Loucy (cell line): Measurements from ENCODE around the gene C16orf96.

ENCODE experiments used
- H2AFZ ChIP-seq: fragments of 200-600 bp; sonication (generic); 2 replicates; pipeline ENCODE4 v1.6.0; 2016; ENCODE audit warnings: antibody characterized with exemption, mild to moderate bottlenecking, low read length, moderate library complexity
- H3F3A ChIP-seq: fragments of 200-600 bp; 2 replicates; pipeline ENCODE4 v1.6.0; 2016; ENCODE audit warnings: antibody characterized with exemption, low read depth, mild to moderate bottlenecking
- H3K27me3 ChIP-seq: fragments of 200-600 bp; sonication (generic); 2 replicates; pipeline ENCODE4 v1.6.1; 2014; ENCODE audit warnings: low read length, mild to moderate bottlenecking; ENCODE audit not compliant: insufficient read depth, poor library complexity, severe bottlenecking
- H3K36me3 ChIP-seq: fragments of 200-600 bp; sonication (generic); 2 replicates; pipeline ENCODE4 v1.6.1; 2016; ENCODE audit warnings: low read length; ENCODE audit not compliant: insufficient read depth
- H3K4me1 ChIP-seq: fragments of 200-600 bp; sonication (generic); 2 replicates; pipeline ENCODE4 v1.5.1; 2014; ENCODE audit warnings: low read length, mild to moderate bottlenecking; ENCODE audit not compliant: insufficient read depth, poor library complexity, severe bottlenecking
- H3K4me2 ChIP-seq: fragments of 200-600 bp; sonication (generic); 2 replicates; pipeline ENCODE4 v1.6.0; 2014; ENCODE audit warnings: antibody characterized with exemption, low read length, low read depth, mild to moderate bottlenecking; ENCODE audit not compliant: poor library complexity, severe bottlenecking
- H3K4me3 ChIP-seq: fragments of 200-600 bp; sonication (generic); 2 replicates; pipeline ENCODE4 v1.5.1; 2014; ENCODE audit warnings: low read length, mild to moderate bottlenecking, mixed read lengths; ENCODE audit not compliant: poor library complexity, severe bottlenecking
- H3K79me2 ChIP-seq: fragments of 200-600 bp; sonication (generic); 2 replicates; pipeline ENCODE4 v1.6.1; 2014; ENCODE audit warnings: low read length; ENCODE audit not compliant: insufficient read depth
- H3K9ac ChIP-seq: fragments of 200-600 bp; sonication (generic); 2 replicates; pipeline ENCODE4 v1.6.0; 2014; ENCODE audit warnings: mild to moderate bottlenecking, low read depth, low read length, moderate library complexity; ENCODE audit not compliant: poor library complexity, severe bottlenecking
- H3K9me2 ChIP-seq: fragments of 200-600 bp; sonication (generic); replicated peaks from 2 replicates; pipeline ENCODE4 v1.6.1; 2016; ENCODE audit warnings: low read depth, low read length, mixed read lengths
- H3K9me3 ChIP-seq: fragments of 200-600 bp; sonication (generic); 2 replicates; pipeline ENCODE4 v1.6.1; 2014; ENCODE audit warnings: mild to moderate bottlenecking, antibody characterized with exemption, low read length, low read depth; ENCODE audit not compliant: insufficient read depth
- H4K20me1 ChIP-seq: fragments of 200-600 bp; sonication (generic); 2 replicates; pipeline ENCODE4 v1.6.0; 2014; ENCODE audit warnings: antibody characterized with exemption, low read length, mild to moderate bottlenecking; ENCODE audit not compliant: insufficient read depth, poor library complexity, severe bottlenecking
- CTCF ChIP-seq: fragments of 200-600 bp; sonication (generic); conservative IDR thresholded peaks from 2 replicates; pipeline ENCODE4 v1.5.1; 2014; ENCODE audit warnings: mild to moderate bottlenecking, antibody characterized with exemption, low read length
- EZH2phosphoT487 ChIP-seq: fragments of 200-600 bp; IDR thresholded peaks from 2 replicates; pipeline ENCODE4 v1.6.1; 2018; ENCODE audit warnings: antibody characterized with exemption, mild to moderate bottlenecking, moderate library complexity, borderline replicate concordance

Gene C16orf96

GRCh38 chr16:4515611-4516233 lies 40.4 kb upstream of the C16orf96 start:
- no peaks in the 10 kb centered on the region for H4K20me1 ChIP-seq
- H3K4me2 ChIP-seq: peak overlapping the region; percentile 85
- no peaks in the 10 kb centered on the region for H3F3A ChIP-seq
- no peaks in the 10 kb centered on the region for H3K9me2 ChIP-seq
- peaks cover 23% of the 10 kb centered on the region for H3K4me1 ChIP-seq
- peaks cover 15% of the 10 kb centered on the region; the same call in 1 of the 2 replicates for H3K79me2 ChIP-seq
- no peak overlapping the region for H2AFZ ChIP-seq
- no peaks in the 10 kb centered on the region for H3K9me3 ChIP-seq
- H3K27me3 ChIP-seq: no peaks in the 10 kb centered on the region
- H3K9ac ChIP-seq: peak overlapping the region; percentile 84
- peak overlapping the region; percentile 68 for H3K4me3 ChIP-seq
- TF ChIP-seq EZH2phosphoT487 (no peak), CTCF (no peak)
- H3K36me3 ChIP-seq: peaks cover 5% of the 10 kb centered on the region; the same call in 1 of the 2 replicates

- Histone ChIP-seq H3K9me2 (no peaks in the 10 kb centered on the region), H3K36me3 (no peaks in the 10 kb centered on the region), H3K27me3 (no peaks in the 10 kb centered on the region), H3K4me3 (no peak overlapping the region), H3K9ac (peak overlapping the region; percentile 12), H3K4me2 (no peak overlapping the region), H3K4me1 (peaks cover 23% of the 10 kb centered on the region), H3K79me2 (peaks cover 15% of the 10 kb centered on the region; the same call in 1 of the 2 replicates), H4K20me1 (no peaks in the 10 kb centered on the region), H2AFZ (no peak overlapping the region), H3K9me3 (no peaks in the 10 kb centered on the region), H3F3A (no peaks in the 10 kb centered on the region)
- TF ChIP-seq EZH2phosphoT487 (no peak), CTCF (peak; percentile 66)
Observed at GRCh38 chr16:4517812-4518680, 38.1 kb upstream of the C16orf96 start.

GRCh38 chr16:4519274-4520058 lies 36.7 kb upstream of the C16orf96 start:
- Histone ChIP-seq H3K4me2 (no peak overlapping the region), H3K36me3 (no peaks in the 10 kb centered on the region), H4K20me1 (no peaks in the 10 kb centered on the region), H3K4me1 (peaks cover 25% of the 10 kb centered on the region), H3F3A (no peaks in the 10 kb centered on the region), H3K9me3 (no peaks in the 10 kb centered on the region), H3K27me3 (no peaks in the 10 kb centered on the region), H3K9me2 (no peaks in the 10 kb centered on the region), H3K4me3 (no peak overlapping the region), H2AFZ (no peak overlapping the region), H3K9ac (no peak overlapping the region), H3K79me2 (peaks cover 10% of the 10 kb centered on the region; the same call in 1 of the 2 replicates)
- no peak for TF ChIP-seq CTCF
- no peak for TF ChIP-seq EZH2phosphoT487
